HG02798 (cell line): ENCODE results near the gene SAMD4B.
"Not testable (repeated sequence)": the region's sequence is repeated elsewhere in the genome, so short reads cannot be mapped to it uniquely, and the experiment has no call there.

ENCODE experiments used
- ATAC-seq: cut with Tn5 transposase; IDR thresholded peaks from one replicate; pipeline ENCODE4 v1.9.1; 2021; ENCODE audit warnings: mild to moderate bottlenecking; ENCODE audit not compliant: unreplicated experiment, poor library complexity

Gene SAMD4B

DNA sequence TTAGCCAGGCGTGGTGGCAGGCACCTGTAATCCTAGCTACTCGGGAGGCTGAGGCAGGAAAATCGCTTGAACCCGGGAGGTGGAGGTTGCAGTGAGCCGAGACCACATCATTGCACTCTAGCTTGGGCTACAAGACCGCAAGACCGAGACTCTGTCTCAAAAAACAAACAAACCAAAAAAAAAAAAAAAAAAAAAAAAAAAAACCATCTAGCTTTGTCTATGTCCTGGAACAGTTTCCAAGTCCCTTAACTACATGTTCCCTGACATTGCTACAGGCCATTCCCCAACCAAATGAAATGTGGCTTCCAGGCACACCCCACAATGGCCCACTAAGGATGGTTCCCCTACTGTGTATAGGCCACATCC is 32.9 kb upstream of the SAMD4B start:
- not testable (repeated sequence) for ATAC-seq

DNA sequence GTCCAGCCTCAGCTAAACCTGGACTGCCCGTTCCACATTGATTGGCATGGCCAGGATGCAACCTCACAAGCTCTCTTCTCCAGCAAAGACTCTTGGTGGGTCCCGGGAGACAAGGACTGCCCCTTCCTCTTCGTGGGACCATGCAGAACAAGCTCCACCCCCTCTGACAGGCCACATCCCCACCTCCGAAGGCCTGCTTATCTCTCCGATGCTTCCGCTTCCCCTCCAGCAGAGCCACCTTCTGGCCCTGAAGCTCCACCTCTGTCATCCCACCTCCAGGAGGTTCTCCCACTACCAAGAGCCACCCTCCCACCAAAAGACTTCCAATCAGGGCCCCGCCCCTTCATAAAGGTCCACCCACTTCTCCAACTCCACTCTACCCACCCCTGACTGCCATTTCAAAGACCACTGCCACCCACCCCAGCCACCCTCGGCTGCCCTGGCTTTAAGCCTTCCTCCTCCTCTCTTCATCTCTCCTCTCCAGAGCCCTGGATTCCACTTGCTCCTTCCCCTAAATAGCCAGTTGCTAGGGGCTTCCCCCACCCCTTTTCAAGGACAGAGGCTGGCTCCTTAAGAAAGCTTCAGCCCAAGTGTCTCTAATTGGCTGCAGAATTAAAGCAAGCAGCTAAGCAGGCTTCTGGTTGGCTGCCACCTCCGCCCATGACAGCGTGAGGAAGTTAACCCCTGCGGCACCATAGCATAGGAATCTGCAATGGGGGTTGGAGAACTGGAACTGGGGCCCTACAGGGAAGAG is 31.5 kb upstream of the SAMD4B start:
- no peak for ATAC-seq

DNA sequence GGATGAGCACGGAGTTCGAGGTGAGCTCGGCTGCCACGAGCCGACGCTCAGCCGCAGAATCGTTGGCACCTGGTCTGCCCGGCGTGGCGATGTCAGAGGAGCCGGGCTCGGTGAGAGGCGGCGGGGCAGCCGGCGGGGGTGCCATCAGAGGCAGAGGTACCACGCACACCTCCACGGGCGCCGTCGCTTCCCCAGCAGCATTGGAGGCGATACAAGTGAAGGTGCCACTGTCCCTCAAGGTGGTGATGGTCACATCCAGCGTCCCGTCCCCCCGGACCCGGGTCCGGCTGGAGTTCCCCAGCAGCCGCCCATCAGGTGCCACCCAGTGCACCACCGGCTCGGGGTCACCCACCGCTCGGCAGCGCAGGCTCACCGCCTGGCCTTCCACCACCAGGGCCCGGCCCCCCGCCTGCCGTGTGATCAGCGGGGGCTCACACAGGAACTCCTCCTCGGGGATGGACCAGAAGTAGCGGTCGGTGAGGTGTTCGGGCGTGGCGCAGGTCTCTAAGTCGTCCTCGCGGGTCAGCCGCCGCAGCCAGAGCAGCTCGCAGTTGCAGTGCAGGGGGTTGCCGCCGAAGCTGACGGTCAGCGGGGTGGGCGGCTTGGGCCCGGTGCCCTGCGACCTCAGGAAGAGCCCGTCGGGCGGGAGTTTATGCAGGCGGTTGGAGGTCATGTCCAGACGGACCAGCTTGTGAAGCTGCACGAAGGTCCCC is 28.0 kb upstream of the SAMD4B start:
- no peak for ATAC-seq

DNA sequence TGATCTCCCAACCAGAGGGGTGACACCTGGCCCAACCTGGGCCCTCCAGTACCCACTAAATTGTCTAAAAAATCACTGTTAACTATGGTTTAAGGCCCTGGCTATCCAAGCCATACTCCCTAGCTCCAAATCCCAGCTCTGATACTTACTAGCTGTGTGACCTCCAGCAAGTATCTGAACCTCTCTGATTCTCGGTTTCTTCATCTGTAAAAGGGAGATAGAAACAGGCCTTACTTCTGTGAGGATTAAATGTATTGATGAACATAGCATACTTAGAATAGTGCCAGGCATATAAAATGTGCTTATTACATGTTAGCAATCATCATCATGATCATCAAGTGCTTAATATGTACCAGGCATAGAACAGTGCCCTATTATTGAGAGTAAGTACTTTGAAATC is 26.3 kb upstream of the SAMD4B start:
- no peak for ATAC-seq

DNA sequence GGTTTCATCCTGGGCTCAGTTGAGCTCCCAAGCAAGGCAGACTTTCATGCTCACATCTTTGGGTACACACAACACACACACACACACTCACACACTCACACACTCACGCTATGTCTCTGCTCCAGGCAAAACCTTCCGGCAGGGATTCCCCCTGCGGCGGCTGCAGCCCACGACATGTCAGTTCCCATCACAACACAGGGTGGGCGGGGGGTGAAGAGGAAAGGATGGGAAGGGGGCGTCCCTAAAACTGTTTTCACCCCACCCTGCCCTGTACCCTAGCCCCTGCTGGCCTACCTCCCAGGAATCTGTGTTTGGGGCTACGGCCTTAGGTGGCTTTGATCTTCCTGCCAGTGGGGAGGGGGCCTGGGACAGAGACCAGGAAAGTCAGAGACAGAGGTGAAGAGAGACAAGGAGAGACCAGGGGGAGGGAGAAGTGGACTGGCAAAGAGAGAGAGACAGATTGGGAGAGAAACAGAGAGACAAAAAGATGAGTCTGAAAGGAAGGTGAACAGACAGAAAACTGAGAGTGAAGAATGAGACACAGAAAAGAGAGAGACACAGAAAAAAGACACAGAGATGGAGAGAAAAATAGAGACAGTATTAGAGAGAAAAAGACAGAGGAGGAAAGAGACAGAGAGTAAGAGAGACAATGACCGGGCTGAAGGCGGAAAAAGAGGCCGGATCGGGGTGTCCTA is 25.4 kb upstream of the SAMD4B start:
- ATAC-seq = no peak

DNA sequence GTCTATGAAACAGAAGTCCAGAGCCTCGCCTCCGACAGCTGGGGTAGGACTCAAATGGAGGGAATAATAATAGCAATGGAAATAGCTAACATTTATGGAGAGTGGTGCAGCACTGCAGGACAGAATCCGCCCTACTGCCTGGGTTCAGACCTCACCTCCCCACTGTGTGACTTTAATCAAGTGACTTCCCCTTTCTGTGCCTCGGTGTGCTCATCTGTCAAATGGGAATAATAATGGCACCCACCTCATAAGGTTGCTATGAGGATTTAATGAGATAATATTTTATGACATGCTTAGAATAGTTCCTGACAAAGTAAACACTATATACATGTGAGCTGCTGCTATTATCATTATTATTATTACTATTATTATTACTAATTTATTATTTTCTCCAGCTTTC is 24.7 kb upstream of the SAMD4B start:
- no peak for ATAC-seq

DNA sequence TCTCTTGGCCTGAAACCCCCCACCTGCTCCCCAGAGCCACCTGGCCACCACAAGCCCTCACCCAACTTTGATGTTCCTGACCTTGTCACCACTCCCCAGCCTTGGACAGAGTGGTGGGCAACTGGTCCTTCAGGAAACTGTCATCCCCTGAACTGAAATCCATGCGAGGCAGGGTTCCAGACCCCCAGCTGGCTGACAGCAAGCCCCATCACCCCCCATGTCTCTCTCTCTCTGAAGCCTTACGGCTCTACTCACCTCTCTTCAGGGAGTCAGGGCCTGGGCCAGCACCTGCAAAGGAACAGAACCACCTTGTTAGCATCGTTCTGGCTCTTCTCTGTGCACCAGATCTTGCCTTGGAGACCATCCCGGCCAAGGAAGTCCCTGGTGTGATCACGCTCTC is 24.1 kb upstream of the SAMD4B start:
- no peak for ATAC-seq

DNA sequence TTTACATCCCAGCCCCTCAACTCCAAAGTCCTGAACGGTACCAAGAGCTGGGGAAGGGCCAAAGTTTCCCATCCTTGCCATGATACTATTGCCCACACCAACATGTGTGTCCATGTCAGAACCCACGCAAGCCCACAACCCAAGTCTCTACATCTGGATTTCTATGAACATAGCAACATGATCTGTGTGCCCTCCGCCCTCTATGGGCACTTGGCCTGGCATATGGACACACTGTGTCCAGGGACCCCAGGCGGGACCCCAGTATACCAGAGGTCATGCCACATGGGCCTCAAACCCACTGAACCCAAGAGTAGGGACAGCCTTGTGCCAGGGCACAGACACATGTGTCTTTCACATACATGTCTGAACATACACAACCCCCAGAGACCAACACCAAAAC is 23.5 kb upstream of the SAMD4B start:
- ATAC-seq = no peak

DNA sequence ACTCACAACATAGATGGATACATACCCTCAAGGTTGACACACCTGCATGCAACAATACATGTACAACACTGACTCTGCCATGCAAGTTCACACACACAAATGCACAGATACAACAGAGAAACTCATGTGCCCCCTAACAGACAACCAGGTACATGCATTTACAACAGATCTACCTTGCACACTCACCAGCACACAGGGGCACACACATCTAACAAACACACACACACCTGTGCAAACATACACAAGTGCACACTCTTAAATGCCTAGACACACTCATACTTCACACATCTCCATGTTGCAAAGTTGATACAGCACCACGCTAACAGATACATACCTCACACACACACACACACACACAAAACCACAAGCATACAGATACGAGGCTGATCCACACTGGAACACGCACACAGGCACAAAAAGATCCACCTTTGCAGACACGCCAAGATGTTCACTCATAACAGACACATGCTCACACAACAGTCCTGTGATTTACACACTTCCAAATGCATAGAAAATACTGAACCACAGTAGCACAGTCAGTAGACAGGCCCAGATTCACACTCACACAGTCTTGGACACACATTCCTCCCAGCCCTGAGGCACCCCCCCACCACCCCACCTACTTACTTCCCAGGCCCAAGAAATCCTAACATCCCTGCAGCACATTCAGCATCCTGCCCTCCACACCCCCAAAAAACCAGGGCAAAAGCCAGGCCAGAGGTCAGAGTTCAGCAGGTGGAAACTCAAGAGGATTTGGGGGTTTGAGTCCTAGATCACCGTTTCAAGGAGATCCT is 22.9 kb upstream of the SAMD4B start:
- no peak for ATAC-seq

DNA sequence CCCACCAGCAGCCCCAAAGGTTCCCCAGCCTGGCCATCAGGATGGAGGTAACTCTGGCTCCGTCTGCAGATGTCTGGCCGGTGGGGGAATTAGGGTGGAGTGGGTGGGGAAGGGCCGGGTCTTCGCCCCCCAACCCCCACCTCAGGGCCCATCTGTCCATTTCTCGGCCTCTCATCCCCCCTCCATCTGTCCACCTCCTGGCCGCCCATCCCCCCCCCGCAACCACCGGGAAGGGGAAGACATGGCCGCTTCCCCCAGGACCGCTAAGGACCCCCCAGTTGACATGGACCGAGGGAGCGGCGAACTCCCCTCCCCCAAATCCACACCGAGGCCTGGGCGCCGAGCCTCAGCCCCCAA is 22.4 kb upstream of the SAMD4B start:
- ATAC-seq = no peak

DNA sequence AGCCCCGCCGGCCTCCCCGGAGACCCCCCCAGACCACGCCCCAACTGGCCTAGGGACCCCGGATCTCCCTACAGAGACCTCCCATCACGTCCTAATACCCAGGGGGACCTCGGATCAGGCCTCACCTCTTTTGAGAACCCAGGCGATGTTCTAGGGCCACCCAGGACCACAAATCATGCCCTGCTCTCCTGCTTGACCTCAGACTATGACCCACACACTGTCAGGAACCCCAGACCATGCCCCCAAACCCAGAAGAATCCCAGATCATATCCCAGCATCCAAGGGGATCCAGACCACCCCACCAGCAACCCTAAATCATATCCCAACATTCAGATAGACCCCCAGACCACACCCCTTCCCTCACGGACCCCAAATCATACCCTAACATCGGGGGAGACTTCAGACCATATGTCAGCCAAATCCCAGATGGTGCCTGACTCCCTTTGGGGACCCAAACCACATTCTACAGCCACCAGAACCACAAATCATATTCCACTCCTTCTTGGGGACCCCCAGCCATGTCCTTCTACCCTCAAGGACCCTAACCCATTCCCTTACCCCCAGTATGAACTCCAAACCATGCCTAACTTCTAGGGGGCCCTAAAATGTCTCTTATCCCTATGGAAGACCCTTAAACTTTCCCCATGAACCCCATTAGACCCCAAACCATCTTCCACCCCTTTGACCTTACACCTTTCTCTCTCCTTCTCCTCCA is 20.9 kb upstream of the SAMD4B start:
- no peak for ATAC-seq

DNA sequence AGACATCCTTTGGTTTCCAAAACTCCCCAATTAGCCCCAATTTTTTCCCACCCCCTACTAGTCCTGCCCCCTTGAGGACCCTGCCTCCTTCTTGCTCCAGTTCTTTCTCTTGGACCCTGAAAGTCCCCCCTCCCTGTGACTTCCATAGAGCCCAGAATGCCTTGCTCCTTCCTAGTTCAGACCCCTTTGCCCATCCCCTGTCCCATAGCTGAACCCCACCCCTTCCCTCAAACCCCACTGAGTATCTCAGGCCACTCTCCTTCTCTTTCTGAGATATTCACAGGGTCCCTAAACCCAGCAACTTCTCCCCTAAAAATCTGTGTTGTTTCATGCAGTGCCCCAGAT is 20.4 kb upstream of the SAMD4B start:
- ATAC-seq = no peak

DNA sequence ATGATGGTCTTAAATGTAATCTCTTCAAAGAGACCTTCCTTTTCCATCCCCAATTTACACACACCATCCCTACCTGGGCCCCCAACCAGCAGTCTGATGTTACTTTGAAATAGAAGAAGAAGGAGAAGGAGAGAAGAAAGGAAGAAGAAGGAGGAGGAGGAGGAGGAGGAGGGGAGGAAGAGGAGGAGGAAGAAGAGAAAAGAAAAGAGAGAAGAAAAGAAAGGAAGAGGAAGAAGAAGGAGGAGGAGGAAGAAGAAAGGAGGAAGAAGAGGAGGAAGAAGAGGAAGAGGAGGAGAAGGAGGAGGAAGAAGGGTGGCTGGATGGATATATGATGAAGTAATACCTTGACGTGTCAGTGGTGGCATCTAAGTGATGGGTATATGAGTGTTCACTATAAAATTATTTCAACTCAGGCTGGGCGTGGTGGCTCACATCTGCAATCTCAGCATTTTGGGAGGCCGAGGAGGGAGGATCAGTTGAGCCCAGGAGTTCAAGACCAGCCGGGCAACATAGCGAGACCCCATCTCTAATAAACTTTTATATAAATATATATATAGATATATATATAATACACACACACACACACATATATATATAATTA is 17.9 kb upstream of the SAMD4B start:
- ATAC-seq = no peak

DNA sequence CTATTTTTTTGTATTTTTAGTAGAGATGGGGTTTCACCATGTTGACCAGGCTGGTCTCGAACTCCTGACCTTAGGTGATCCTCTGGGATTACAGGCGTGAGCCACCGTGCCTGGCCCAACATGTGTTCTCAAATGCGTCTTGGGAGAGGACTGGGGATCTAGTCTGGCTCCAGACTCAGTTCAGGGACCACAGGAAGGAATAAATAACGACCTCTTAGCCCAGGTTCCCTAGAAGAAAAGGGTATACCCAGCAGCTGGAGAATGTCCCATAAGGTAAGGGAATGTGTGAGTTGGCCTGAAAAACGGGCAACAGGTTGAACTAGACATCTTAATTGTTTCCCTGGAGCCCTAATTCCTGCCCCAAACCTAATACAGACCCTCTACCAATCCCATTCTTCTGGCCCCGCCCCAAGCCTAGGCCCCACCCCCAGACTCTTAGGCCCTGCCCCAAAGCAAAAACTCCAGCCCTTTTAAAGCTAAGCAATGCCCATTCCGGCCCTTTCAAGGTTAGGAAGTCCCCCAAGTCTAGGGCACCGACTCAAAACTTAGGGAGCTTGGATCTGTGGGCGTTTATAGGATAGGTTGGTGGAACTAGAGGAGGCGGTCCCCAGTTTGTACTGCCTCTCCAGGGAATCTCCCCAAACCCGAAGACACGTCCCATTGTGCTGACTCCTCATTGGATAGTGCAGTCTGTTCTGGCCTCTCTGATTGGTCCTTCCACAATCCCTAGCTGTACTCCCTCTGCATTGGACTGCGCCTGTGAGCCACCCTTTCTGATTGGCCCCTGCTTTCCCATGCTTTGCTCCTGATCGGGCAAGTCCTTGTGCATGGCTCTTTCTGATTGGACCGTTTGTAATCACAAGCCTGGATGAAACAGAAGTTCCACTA is 16.2 kb upstream of the SAMD4B start:
- ATAC-seq = no peak

DNA sequence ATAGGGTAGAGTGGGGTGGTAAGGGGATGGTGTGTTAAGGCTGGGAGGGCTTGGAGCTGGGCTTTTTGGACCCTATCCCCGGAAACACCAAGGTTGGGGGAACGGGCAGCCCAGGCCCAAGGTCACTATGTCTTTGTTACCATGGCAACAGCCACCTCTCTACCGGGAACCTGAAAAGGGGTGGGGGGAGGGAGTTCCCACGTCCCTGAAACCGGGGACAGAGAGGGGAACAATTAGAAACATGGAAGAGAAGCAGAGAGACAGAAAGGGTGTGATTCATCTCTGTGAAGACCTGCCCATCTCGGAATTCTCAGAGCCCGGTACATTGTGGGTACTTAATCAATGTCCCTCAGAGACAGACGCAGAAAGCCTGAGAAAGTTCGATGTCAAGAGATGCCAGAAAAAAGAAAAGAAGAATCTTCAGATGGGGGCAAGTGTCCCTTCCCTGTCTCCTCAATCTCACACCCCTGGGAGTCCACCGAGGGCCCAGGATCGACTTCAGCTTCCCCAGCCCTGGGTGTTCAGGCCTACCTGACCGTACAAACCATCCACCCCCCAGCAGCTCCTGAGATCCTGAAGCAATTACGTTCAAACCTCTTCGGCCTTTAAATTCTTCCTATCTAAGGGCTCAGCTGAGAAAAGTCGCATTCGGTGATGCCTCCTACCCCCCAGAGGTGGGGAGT is 14.7 kb upstream of the SAMD4B start:
- ATAC-seq = no peak

DNA sequence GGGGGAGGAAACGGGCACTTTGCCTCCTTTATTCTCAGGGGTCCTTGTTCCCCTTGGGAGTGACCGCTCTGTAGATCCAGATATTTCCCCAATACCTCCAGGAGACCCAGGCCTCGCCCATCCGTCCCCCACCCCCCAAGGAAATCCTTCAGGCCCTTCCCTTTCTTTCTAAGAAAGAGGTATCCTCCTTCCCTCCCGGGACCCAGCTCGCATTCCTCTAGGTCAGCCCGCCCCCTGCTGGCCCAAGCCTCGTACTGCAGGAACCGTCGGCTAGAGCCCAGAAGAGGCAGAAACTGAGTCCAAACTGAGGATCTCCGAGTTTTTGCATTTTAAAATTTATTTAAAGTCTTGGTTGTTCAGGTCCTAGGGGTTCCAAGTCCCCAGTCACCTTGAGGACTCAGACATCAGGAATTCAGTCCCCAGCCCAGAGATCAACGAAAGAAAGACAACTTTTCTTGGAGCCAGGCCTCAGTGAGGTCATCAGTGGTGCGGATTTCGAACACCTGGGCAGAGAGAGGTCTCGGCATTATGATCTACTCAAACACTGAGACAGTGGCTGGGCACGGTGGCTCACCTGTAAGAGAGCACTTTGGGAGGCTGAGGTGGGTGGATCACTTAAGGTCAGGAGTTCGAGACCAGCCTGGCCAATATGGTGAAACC is 14.0 kb upstream of the SAMD4B start:
- no peak for ATAC-seq

DNA sequence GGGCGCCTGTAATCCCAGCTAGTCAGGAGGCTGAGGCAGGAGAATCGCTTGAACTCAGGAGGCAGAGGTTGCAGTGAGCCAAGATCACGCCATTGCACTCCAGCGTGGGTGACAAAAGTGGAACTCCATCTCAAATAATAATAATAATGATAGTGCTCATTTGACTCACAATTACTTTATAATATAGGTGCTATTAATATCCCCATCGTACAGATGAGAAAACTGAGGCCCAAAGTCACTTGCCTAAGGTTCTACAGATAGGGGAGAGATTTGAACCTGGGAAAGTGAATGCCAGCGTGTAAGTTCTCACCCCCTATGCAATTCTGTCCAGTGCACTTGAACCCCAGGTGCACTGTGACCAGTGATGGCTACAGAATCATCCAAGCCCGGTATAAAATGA is 12.3 kb upstream of the SAMD4B start:
- no peak for ATAC-seq

DNA sequence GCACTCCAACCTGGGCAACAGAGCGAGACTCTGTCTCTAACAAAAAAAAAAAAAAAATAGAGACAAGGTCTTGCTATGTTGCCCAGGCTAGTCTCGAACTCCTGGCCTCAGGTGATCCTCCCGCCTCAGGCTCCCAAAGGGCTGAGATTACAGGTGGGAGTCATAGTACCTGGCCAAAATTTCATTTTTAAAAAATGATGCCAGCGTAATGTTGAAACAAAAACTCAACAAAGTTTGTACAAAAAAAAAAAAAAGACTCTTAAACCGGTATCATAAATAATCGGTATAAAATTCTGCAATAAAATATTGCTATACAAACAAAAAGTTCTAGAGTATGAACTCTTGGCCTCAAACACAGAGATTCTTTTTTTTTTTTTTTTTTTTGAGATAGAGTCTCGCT is 9.9 kb upstream of the SAMD4B start:
- no peak for ATAC-seq
